SU-DHL-6 (cell line): Measurements from ENCODE around the gene EVC.

Source experiments
- EZH2phosphoT487 ChIP-seq: fragments of 200-600 bp; sonication (generic), shearing (Covaris generic); conservative IDR thresholded peaks from 2 replicates; pipeline ENCODE4 v1.6.1; 2018; ENCODE audit warnings: mild to moderate bottlenecking, antibody characterized with exemption, low read length, moderate library complexity, mixed read lengths
- TF ChIP-seq, protein P1 (sequence below): fragments of 200-600 bp; sonication (generic); IDR thresholded peaks from one replicate; pipeline ENCODE4 v1.5.1; 2017; ENCODE audit warnings: antibody characterized with exemption, mild to moderate bottlenecking, low read length, moderate library complexity; ENCODE audit not compliant: insufficient read depth, poor library complexity, severe bottlenecking

DNA sequence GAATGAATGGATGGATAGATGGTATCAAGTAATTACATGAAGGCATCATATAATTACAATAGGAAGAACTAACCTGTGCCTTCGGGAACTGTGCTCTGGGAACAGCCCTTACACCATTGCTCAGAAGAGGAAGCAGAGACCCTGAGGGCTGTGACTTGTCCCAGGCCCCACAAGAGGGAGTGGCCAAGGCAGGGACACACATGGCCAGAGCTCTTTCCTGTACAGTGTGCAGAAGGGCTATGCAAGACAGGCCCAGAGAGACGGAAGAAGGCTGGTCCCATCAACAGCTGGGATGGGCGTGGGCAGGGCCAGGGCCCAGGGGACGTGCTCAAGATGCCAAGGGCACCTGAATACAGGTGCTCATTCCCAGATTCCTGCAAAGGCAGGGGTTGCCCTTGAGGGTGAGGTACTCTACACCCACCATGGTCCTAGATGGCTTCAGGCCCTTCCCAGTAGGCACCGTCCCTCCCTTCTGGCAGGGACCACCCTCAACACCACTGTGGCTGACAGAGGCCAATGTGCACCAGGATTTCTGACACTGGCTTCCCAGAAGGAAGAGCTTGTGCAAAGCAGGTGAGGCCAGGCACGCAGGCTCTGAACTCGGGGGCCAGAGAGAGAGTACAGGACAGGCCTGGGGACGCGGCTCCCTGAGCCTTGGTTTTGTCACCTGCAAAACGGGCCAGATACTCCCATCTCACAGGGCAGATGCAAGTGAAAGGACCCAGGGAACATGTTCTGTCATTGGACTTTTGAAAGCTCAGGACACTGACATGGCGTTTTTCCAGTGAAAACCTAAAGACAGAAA is 4.3 kb upstream of the EVC start:
- TF ChIP-seq, protein P1, sequence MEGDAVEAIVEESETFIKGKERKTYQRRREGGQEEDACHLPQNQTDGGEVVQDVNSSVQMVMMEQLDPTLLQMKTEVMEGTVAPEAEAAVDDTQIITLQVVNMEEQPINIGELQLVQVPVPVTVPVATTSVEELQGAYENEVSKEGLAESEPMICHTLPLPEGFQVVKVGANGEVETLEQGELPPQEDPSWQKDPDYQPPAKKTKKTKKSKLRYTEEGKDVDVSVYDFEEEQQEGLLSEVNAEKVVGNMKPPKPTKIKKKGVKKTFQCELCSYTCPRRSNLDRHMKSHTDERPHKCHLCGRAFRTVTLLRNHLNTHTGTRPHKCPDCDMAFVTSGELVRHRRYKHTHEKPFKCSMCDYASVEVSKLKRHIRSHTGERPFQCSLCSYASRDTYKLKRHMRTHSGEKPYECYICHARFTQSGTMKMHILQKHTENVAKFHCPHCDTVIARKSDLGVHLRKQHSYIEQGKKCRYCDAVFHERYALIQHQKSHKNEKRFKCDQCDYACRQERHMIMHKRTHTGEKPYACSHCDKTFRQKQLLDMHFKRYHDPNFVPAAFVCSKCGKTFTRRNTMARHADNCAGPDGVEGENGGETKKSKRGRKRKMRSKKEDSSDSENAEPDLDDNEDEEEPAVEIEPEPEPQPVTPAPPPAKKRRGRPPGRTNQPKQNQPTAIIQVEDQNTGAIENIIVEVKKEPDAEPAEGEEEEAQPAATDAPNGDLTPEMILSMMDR, result no peak
- no peak for TF ChIP-seq EZH2phosphoT487
